ENCODE results near the gene NRXN3. TPM values are rescaled to one million over a fixed set of nuclear protein-coding genes. Genes with fewer than 3 reads are reported as not detected.
A peak's percentile ranks its signal among the peaks of the same experiment; 100 is the strongest.

NRXN3 gene
- total RNA-seq, 1 donor from 2014 or later: under 0.01 TPM

DNA sequence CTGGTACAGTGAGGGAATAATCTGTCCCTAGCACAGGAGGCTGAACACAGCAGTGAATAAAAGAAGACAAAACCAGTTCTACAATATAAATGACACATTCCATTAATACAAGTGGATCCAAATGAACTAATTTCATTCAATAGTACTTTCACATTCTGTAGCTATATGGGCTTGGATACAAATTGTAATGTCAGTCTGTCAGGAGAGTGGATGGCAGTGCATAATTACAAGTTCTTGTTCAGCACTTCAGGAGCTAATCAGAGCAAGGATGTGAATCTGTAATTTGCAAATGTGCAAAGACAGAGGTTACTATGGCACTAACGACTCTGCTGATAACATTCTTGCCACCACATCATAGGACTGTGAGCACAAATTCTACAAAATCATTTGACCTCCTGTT lies 1343.3 kb downstream of the NRXN3 start:
- DNase-seq (ENCODE audit: low read depth in 2 of 2): no peak

DNA sequence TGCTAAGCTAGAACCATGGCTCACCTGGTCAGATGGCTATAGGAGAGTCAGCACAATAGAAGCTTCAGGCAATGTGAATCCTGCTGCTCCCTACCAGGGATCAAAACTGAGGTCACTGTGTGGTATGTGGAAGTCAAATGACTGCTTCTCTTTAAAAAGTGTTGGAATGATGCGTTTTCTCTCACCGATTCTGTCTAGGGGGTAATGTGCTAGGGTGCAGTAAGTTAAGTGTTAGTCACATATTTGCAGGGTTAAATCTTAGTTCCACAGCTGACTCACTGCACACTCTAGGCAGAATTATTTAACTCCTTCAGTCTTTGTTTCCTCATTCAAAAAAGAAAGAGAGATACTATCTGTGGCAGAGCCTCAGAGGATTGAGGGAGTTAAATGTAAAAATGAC lies 1344.5 kb downstream of the NRXN3 start:
- no peak for DNase-seq (ENCODE audit: low read depth in 2 of 2)

DNA sequence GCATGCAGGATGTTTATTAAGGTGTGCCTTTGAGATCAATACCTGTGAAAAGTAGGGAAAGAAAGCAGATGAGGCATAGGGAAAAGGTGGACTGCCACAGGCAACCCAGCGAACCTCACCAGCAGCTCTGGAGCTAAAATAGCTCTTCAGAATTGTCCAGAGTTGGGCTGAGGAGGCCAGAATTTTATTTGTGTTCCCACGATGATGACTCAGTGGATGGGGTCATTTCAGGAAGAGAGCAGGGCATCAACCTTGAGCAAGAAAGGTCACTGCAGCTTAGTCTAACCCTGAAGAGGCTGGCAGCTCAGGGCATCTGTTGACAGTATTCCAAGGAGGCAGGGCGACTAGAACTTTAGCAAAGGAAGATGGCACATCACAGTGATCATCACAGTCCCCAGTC lies 1345.0 kb downstream of the NRXN3 start:
- no peak for DNase-seq (ENCODE audit: low read depth in 2 of 2)

DNA sequence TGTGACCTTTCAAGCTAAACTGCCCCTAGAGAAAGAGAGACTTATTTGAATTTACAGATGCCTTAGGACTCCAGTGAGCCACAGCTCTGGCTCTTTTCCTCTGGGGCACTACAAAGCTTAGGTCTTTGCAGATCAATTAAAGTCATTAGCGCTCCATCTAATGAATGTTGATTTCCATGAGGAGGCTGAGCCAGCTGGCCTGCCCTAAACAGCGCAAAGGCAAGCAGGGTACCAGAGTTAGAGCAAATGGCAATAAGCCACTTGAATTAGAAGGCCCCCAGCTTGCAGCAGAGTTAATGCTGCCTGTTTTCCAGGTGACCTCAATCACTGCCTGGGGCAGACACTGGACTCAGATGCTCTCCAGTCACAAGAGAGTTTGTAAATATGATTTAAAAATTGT lies 1345.8 kb downstream of the NRXN3 start:
- no peak for DNase-seq (ENCODE audit: low read depth in 2 of 2)

DNA sequence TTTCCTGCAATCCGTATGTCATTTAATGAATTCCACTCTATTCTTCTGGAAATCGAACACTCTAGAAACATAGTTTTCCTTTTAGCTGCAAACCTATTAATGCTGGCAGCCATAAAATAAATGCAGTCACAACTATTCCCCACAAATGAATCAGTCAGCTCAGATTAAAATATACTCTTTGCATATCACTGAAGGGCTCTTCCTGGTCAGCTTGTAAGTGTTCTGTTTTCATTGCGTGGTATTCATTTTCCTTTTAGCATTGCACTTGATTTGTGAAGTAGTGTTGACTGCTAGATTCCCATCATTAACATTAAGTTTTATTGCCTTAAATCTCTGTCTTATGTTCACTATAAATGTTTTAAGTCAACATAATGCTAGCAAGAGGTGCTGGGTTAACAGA lies 1355.2 kb downstream of the NRXN3 start:
- no peak for DNase-seq (ENCODE audit: low read depth in 2 of 2)

DNA sequence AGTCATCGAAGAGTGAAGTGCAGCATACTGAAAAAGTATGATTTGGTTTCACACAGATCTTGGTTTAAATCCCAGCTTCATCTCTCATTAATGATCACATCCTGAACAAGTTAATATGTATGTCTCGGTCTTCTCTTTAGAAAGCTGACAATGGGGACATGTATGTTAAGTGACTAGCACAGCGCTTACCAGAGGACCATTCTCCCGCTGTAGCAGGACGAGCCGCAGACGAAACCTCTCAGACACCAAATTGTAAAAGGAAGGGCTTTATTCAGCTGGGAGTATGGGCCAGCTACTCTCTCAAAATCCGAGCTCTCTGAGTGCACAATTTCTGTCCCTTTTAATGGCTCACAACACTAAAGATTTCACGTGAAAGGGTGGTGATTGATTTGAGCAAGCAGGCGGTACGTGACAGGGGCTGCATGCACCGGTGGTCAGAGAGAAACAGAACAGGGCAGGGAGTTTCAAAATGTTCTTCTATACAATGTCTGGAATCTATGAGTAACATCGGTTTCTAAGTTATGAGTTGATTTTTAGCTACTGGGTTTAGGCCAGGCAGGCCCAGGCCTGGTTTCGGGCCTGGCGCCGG lies 1358.7 kb downstream of the NRXN3 start:
- no peak for DNase-seq (ENCODE audit: low read depth in 2 of 2)

DNA sequence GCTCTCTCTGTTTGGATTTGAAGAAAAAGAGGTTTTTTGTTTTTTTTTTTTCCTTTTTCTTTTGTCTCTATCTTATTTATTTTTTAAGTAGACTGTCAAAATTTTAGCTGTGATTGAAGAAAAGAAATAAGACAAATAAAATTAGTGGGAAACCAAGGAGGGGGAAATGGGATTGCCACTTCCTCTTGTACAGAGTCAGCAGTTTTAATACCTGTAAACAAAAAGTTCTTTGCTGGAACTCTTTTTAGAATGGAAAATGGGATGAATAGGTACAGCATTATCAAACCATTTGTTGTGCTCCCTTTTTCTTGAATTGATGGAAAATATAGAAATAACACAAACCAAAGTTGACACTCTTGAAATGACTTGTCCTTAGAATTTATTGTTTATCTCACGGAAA lies 1360.4 kb downstream of the NRXN3 start:
- no peak for DNase-seq (ENCODE audit: low read depth in 2 of 2)

DNA sequence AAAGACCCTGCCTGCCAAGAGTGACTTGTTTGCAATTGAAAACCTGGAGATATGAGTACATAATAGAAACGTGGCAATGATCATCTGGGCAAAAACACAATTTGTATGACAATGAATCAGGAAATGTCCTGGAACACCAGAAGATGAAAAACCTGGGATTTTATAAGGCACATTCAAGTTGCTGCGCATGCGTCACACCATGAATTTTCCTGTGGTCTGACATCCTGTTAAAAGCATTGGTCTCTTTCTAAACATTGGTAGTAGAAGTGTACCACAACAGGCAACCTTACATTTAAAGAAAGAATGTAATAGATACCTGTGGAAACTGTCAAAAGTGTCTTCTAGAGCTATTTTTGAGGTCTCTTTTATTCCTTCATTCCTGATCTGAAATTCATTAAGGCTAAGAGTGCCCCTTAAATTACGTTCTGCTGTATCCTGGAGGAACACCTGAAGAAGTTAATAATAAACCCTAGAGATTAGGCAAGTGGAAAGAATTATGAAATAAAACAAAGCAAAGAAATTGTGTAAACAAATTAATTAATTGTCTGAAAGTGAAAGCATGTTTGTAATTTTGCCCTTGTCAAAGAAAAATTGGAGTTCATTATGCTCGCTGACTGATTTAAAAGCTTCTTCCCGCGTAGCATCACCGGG lies 1364.7 kb downstream of the NRXN3 start:
- no peak for DNase-seq (ENCODE audit: low read depth in 2 of 2)

DNA sequence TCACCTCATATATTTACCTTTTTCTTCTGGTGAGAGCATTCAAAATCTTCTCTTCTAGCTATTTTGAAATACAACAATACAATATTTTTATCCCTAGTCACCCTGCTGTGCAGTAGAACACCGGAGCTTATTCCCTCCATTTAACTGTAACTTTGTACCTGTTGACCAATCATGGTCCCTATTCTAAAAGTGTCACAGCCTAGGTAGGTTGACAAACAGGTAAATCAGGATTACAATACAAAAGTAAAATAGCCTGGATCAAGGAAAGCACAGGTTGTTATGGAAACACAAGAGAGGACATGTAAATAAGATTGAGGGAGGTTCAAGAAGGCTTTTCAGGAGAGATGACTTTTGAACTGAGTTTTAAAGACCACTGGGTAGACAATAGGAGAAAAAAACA lies 1370.2 kb downstream of the NRXN3 start:
- DNase-seq (ENCODE audit: low read depth in 2 of 2): no peak

DNA sequence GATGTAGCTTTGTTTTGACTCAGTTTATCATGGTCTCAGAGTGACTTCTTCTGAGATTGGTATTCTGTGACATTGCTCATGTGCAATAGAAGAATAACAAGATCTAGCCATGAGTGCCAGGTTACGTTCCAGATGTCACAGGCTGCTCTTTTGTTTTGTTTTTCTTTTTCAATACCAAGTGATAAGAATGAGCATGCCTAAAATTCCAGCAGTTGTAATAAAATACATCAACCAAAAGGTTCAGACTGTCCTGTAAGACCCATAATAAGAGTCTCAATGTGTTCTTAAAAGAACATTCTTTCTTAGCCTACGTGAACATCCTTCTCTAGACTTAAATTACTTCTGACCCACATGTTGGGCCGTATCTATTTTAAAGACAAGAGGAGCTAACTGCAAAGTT lies 1371.9 kb downstream of the NRXN3 start:
- DNase-seq (ENCODE audit: low read depth in 2 of 2): no peak

DNA sequence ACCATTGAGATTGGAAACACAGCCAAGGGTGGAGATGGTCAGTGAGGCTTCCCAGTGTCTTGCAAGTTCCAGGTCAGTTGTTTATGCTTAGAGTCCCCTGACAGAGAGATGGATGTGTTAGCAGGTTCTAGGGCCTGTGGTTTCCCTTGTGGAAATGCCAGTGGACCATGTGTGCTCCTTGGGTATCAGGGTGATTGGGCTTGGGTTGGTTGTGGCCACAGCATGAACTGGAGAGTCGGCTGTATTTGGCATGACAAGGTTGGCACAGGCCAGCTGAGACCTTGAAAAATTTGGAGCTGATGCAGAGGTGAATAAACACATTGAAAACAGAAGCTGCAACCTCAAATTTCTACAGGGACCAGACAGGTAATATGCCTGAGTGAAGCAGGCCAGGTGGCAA lies 1373.2 kb downstream of the NRXN3 start:
- no peak for DNase-seq (ENCODE audit: low read depth in 2 of 2)

DNA sequence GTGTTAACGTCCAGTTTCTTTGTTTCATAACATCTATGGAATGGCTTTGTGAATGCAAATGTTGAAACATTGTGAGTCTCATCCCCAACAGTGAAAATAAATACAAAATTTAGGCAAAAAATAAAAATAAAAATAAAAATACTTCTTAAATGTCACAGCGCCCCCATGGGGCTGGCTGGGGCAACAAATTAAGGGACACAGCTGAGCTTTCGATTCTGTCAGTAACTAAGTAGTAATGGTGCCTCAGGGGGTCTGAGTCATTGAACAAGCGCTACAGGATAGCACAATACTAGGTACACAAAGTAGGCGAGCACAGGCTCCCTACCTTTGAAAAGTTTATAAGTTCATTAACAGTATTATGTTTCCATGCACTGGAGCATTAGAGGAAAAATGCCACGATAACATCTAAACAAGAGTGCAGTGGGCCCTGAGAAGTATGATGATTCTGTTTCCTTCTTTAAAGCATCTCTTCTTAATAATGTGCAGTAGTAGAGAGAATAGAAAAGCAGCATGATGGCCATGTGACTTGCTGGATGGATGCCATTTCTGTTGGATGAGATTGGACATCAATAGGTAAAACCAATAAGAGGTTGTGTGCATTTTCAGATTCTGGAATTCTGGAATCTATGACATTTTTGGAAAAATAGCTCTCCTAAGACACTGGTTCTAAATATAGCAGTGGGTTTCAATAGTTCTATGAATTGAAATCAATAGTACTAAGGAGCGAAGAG lies 1374.0 kb downstream of the NRXN3 start:
- DNase-seq (ENCODE audit: low read depth in 2 of 2): peak in 1 of 2 donors; percentile 41

DNA sequence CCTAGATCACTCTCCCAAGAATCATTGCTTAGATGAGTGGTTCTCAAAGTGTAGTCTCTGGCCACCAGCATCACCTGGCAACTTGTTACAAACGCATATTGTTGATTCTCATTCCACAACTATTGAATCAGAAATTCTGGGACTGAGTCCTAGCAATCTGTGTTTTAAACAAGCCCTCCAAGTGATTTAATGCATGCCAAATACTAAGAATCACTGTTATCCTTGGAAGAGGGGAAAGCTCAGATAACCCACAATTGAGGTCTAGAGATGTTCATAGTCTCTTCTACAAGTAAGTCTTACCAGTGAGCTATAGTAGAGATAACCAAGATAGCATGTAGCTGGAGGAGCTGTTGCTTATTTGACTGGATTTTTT lies 1374.5 kb downstream of the NRXN3 start:
- no peak for DNase-seq (ENCODE audit: low read depth in 2 of 2)

DNA sequence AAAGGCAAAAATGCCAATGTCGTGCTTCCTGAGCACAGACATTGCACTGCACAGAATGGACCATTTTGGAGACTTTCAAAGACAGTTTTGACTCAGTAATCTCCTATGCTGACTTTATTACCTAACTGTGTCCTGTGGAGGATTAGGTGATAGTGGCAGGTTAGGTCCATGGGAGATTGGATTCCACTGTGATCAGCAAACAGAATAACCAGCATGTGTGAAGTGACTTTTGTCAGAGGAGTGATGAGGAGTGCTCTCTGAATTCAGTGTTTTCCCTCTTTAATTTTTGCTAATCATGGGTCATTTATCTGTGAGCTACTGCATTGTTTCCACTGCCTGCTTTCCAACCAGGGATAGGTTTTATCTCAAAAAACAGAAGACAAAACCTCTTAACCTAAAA lies 1378.7 kb downstream of the NRXN3 start:
- no peak for DNase-seq (ENCODE audit: low read depth in 2 of 2)

DNA sequence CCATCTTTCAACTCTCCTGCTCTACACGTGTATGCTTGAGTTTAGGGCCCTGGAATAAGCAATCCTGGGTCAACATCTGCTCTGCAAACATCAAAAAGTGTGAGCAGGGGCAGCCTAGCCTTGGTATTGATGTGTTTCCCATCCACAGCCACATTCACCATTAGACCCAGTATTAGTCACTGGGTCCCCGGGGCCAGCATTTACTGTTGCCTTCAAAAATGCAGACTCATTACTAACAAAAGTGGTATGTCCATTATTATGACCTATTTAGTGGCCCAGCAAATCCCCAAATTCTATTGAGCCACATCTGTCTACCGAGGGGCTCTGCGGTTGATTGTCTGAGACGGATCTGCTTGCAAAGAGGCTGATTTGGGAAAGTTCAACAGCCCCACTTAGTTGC lies 1379.3 kb downstream of the NRXN3 start:
- DNase-seq (ENCODE audit: low read depth in 2 of 2): no peak

DNA sequence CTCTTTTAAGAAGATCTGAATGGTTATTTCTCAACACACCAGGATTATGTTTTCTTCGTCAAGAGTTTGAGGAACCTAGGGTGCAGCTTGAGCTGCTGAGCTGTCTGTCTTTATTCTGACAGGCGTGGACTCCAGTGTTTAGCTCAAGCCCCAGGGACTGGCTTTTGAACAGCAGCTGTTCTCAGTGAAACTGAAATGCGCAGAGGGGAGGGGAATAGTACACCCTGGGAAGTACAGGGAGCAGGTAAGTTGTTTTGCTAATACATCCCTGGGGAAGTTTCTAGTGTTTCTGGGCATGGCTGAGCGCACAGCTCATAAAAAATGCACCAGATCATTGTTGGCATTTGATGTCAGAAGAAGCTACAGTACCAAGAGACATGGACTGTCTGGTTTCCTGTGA lies 1381.3 kb downstream of the NRXN3 start:
- DNase-seq (ENCODE audit: low read depth in 2 of 2): no peak

DNA sequence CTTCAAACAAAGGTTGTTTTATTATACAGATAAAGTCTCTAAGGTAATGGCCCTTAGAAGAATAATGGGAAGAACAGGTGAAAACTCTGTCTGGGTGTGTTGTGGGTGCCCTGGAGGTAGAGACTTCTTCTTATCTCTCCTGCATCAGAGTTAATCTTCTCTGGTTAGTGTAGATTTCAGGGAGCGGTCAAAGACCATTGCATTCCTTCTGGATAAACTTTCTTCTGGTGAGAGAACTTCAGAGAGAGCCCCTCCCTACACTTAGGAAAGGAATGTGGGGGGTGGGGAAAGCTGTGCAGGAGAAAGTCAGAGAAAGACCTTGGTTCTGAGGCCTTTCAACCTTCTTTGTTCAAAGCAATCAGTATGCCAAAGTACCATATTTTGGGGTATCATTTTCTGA lies 1382.6 kb downstream of the NRXN3 start:
- DNase-seq (ENCODE audit: low read depth in 2 of 2): no peak

DNA sequence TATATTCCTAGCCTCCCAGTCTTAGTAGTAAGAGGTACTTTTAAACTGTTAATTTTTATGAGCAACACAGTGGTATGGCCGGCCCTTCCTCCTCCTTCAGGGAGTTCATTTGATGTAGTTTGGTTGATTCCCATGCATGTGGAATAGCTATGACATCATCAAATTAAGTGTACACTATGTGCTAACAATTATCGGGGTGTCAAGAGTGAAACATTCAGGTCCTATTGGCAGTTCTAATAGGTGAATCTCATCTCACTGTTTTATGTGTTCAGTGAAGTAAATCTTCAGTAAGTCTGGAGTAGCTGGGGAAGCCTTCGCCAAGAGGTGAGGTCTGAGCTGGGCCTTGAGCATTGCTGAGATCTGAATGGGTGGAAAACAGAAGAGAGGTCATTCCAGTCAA lies 1384.6 kb downstream of the NRXN3 start:
- no peak for DNase-seq (ENCODE audit: low read depth in 2 of 2)

DNA sequence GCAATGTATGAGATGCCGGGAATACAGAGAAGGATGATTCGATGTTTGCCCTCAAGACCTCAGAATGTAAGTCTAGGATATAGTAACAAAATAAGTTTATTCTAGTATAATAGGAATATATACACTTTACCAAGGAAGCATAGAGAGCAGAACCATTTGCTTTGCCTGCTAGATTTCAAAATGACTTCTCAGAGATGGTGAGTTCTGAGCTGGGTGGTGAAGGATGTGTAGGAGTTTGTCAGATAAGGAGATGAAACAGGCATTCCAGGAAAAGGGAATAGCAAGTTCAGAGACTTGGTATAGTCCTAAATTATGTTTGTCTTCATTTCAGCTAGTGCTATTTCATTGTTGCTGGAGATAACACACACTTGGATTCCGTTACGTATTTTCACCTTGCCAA lies 1385.3 kb downstream of the NRXN3 start:
- DNase-seq (ENCODE audit: low read depth in 2 of 2): no peak

DNA sequence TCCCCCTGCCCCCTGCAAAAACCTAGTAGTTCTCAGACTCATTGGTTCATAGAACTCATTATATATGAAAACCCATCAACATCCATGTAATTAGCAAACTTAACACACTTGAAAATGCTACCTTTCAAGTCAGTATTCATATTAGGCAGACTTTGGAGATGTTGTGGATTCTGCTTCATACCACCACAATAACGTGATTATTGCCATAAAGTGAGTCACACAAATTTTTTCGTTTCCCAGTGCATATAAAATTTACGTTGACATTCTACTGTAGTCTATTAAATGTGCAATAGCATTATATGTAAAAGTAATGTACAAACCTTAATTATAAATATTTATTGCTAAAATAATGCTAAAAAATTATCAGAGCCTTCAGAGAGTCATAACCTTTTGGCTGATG lies 1387.1 kb downstream of the NRXN3 start:
- no peak for DNase-seq (ENCODE audit: low read depth in 2 of 2)

DNA sequence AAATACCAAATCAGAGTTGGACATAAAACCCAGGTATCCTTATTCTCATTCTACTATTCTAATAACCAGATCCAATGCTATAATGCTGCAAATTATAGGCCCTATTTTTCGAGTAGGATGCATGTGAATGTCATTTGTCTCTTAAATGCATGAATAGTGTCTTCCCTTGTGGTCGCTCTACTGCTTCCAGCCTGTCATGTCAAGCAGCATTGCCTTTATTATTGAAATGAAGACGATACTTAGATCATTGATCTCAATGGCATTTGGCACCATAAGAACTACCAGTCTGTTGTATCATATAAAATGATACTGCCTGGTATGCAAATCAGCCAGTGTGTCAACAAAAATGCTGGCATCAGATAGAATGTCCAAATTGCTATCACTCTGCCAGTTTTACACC lies 1392.0 kb downstream of the NRXN3 start:
- DNase-seq (ENCODE audit: low read depth in 2 of 2): no peak

DNA sequence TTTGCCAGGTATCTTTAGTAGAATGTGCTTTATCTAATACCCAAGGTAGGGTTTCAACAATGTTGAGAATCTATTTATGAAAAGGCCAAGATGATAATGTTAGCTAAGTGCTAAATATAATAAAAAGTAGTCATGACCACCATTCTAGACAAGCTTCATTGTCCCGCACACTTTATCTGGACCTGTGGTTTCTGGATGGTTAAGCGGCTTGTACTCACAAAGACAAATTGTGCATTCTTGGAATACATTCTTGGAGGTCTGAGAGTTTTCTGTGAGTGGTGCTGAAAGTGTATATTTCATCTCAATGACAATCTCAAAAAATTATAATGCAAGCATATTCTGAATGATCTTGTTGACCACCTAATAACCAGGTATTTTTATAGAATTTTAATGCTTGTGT lies 1394.2 kb downstream of the NRXN3 start:
- no peak for DNase-seq (ENCODE audit: low read depth in 2 of 2)

DNA sequence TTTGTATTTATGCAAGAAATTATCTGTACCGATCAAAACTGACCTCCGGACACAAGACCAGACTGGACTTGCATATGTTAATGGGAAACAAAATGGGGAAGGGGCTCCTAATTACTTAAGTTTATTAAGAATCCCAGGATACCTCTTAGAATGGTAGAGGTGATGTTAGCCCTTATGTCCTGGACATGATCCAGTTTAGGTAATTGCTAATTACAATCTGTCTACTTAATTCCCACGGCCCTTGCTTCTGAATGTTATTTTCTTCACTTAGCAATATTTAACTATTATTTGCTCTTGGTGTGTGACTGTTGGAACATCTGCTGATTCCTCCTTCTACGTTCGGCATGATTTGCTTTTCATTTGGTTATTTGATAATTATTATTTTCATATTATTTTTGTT lies 1397.1 kb downstream of the NRXN3 start:
- no peak for DNase-seq (ENCODE audit: low read depth in 2 of 2)

Data from dermis microvascular lymphatic vessel endothelial cell (primary cell).